ENCODE data around the gene ZIC2. TPM values are rescaled to one million over a fixed set of nuclear protein-coding genes. Genes with fewer than 3 reads are reported as not detected.

ZIC2 gene
- total and polyA plus RNA-seq, 2 of the 8 experiments (the other 6 are each of a cell fraction or from before 2014, with no cell fraction given) = 53.2 to 372 TPM

GRCh38 chr13:99993660-99994637 is 12.4 kb downstream of the ZIC2 start:
- Histone ChIP-seq H2BK5ac (ENCODE audit: low read depth, low read length) (no peak overlapping the region; the same call in 1 of the 2 replicates), H2BK20ac (ENCODE audit: low read length) (0 out of 2 replicates have a peak overlapping the region, but pooled peaks have one; percentile 51), H2BK12ac (ENCODE audit: low read depth, low read length) (peak overlapping the region; percentile 91; the same call in 1 of the 2 replicates), H3K4me3 (ENCODE audit: extremely low read depth in 1 of 4, insufficient read depth in 2 of 4, low read depth in 3 of 4, low read length in 4 of 4) (no peak overlapping the region), H3K23ac (ENCODE audit: insufficient read length) (no peak overlapping the region), H3K23me2 (ENCODE audit: low read depth, low read length) (peaks cover 29% of the 10 kb centered on the region; the same call in 1 of the 2 replicates), H2AFZ (ENCODE audit: low read length) (no peak overlapping the region), H3K56ac (replicated peaks; ENCODE audit: insufficient read length, low read depth, low read length) (no peak overlapping the region), H3K14ac (ENCODE audit: insufficient read length) (no peak overlapping the region), H3K4me2 (ENCODE audit: insufficient read depth in 1 of 2, low read depth in 2 of 2, low read length in 2 of 2) (0 out of 4 replicates have a peak overlapping the region, but pooled peaks of 1 of the 2 experiments have one; percentile 5), H4K5ac (ENCODE audit: insufficient read length, low read depth, low read length) (no peak overlapping the region), H3K27ac (ENCODE audit: low read depth, low read length) (no peak overlapping the region), H3K4me1 (replicated peaks in 1 of 4; ENCODE audit: control insufficient read depth in 3 of 4, insufficient read depth in 4 of 4, low read length in 3 of 4) (peaks cover 10 to 42% (median 32%) of the 10 kb centered on the region in 4 experiments), H2BK15ac (ENCODE audit: low read length) (no peak overlapping the region), H3K79me1 (ENCODE audit: low read depth, low read length) (no peaks in the 10 kb centered on the region), H3K4ac (replicated peaks; ENCODE audit: insufficient read length, low read depth, low read length) (no peak overlapping the region), H3K18ac (ENCODE audit: extremely low read depth, low read length) (no peak overlapping the region; the same call in 1 of the 2 replicates), H4K8ac (ENCODE audit: extremely low read depth, insufficient read depth, low read length) (no peak overlapping the region), H2BK120ac (replicated peaks; ENCODE audit: low read depth, low read length) (peak overlapping the region; percentile 65), H3K9me3 (ENCODE audit: insufficient read depth in 2 of 2, low read depth in 1 of 2, low read length in 1 of 2) (no peaks in the 10 kb centered on the region), H3K36me3 (ENCODE audit: control insufficient read depth in 2 of 4, insufficient read depth in 4 of 4, low read length in 3 of 4) (no peaks in the 10 kb centered on the region), H3K27me3 (replicated peaks in 1 of 4; ENCODE audit: control insufficient read depth in 3 of 4, extremely low read depth in 1 of 4, insufficient read depth in 3 of 4, low read length in 3 of 4) (peaks cover 7 to 81% (median 53%) of the 10 kb centered on the region in 4 experiments; a peak in 6 of 7 replicates), H3K9ac (replicated peaks in 1 of 4; ENCODE audit: extremely low read depth in 1 of 4, low read depth in 3 of 4, low read length in 3 of 4) (no peak overlapping the region), H4K91ac (replicated peaks; ENCODE audit: insufficient read length, low read length) (no peak overlapping the region), H3K79me2 (ENCODE audit: control insufficient read depth in 1 of 2, insufficient read depth in 2 of 2, low read length in 2 of 2) (no peaks in the 10 kb centered on the region), H4K20me1 (replicated peaks in 1 of 2; ENCODE audit: control insufficient read depth in 1 of 2, insufficient read depth in 2 of 2, low read length in 2 of 2) (no peaks in the 10 kb centered on the region), H2AK5ac (ENCODE audit: low read depth, low read length) (no peak overlapping the region)
- ChIA-PET CTCF (ENCODE audit: partially characterized antibody) (interaction anchor here (1.1 to 2.3 kb wide), 2 partner anchors 291 to 338 kb away, joined by 3 to 7 read pairs; no protein-coding TSS in a partner anchor), POLR2A (ENCODE audit: partially characterized antibody) (interaction anchor here (10.0 kb wide), 1 partner anchor 11 kb away, joined by 145 read pairs; the partner anchor contains the start of gene ZIC2)
- 5% methylated on average over 9 of the region's 9 CpGs; no CpG with 5 or more reads in 1 of the 2 experiments for WGBS, 2 experiments (ENCODE audit: extremely low coverage in 1 of 2, insufficient coverage in 1 of 2, insufficient read length in 1 of 2, insufficient replicate concordance in 2 of 2, low coverage in 1 of 2, low lambda C conversion rate in 2 of 2, missing lambda C conversion rate in 1 of 2)
- DNase-seq (ENCODE audit: low read depth in 1 of 2, low spot score in 2 of 2) = peak in 1 of 2 experiments; percentile 44
- no peak for FAIRE-seq
- TF ChIP-seq RNF2 (IDR thresholded peaks at IDR 0.05; ENCODE audit: borderline replicate concordance, low read depth, low read length, missing control alignments, poor library complexity, severe bottlenecking) (peak; percentile 99), RAD21 (IDR thresholded peaks at IDR 0.05 in 1 of 2, conservative IDR thresholded peaks at IDR 0.05 in 1 of 2; ENCODE audit: low read depth in 2 of 2, low read length in 2 of 2) (no peak), CBX8 (IDR thresholded peaks at IDR 0.05; ENCODE audit: borderline replicate concordance, low read depth, low read length) (0 out of 2 replicates have a peak, but pooled peaks have one; percentile 75), NANOG (IDR thresholded peaks at IDR 0.05; ENCODE audit: insufficient read depth, low read depth, low read length, poor library complexity, severe bottlenecking) (no peak), TCF12 (IDR thresholded peaks at IDR 0.05; ENCODE audit: low read depth, low read length) (0 out of 2 replicates have a peak, but pooled peaks have one; percentile 18), KDM1A (IDR thresholded peaks at IDR 0.05; ENCODE audit: borderline replicate concordance, low read length) (no peak), EZH2 (IDR thresholded peaks at IDR 0.05; ENCODE audit: low read depth, low read length, severe bottlenecking) (peak; percentile 75), POU5F1 (IDR thresholded peaks at IDR 0.05; ENCODE audit: low read depth, low read length) (no peak), BRCA1 (IDR thresholded peaks at IDR 0.05; ENCODE audit: low read depth, low read length) (no peak)
